ENCODE measurements around the gene INSYN2A. TPM values are rescaled to one million over a fixed set of nuclear protein-coding genes. Genes with fewer than 3 reads are reported as not detected.

The INSYN2A gene
- total and polyA plus RNA-seq, 9 of the 15 experiments (the other 6 are each of a cell fraction or from before 2014, with no cell fraction given), result not detected

DNA sequence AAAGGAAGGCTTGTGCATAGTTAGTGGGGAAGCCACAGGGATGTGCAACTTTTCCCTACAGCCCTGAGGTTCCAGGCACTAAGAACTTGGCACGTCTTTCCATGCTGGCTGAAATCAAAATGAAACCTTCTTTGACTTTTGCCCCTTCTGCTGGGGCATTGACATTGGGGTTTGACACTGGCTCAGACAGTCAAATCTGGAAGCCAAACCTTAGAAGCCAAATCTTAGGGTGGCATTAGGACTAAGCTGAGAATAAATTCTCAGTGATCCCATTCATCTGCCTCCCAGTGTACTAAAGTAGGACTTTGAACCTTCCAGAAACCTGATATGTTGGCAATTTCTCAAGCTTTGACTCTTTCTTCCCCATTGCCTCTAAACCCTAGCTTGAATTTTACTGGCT, 31.3 kb upstream of the INSYN2A start:
- Histone ChIP-seq H3K9me1 (ENCODE audit: control insufficient read depth, insufficient read depth, low read length) (no peaks in the 10 kb centered on the region), H3K79me2 (ENCODE audit: control insufficient read depth, insufficient read depth, low read length) (no peaks in the 10 kb centered on the region), H2AFZ (ENCODE audit: low read depth, low read length) (no peak overlapping the region), H3K27me3 (ENCODE audit: control insufficient read depth in 2 of 2, insufficient read depth in 2 of 2, low read length in 2 of 2) (no peaks in the 10 kb centered on the region), H3K9me3 (replicated peaks; ENCODE audit: control insufficient read depth, insufficient read depth, low read depth, low read length) (no peaks in the 10 kb centered on the region), H3K27ac (ENCODE audit: extremely low read depth, low read depth, low read length) (no peak overlapping the region), H3K9ac (ENCODE audit: insufficient read depth in 1 of 2, low read depth in 2 of 2, low read length in 2 of 2) (no peak overlapping the region), H3K36me3 (ENCODE audit: control insufficient read depth, insufficient read depth, low read length) (no peaks in the 10 kb centered on the region), H4K20me1 (replicated peaks; ENCODE audit: control insufficient read depth, insufficient read depth, low read length) (no peaks in the 10 kb centered on the region), H3K4me1 (replicated peaks in 1 of 2; ENCODE audit: control insufficient read depth in 2 of 2, insufficient read depth in 2 of 2, low read length in 2 of 2) (no peaks in the 10 kb centered on the region), H3K4me3 (no peak overlapping the region), H3K4me2 (ENCODE audit: insufficient read depth, low read length) (no peak overlapping the region)
- TF ChIP-seq CHCHD3 (CRISPR knock-in tag; IDR thresholded peaks at IDR 0.05) (no peak), SREBF1 (IDR thresholded peaks at IDR 0.05; ENCODE audit: borderline replicate concordance, low read depth, low read length) (no peak)
- 0% methylated on average over 1 of the region's 1 CpG for WGBS (ENCODE audit: insufficient coverage, low coverage, missing lambda C conversion rate)
- in situ Hi-C loops (cut with MboI), result no loop called here
- no peak for DNase-seq (ENCODE audit: extremely low read depth in 1 of 4, low spot score in 3 of 4)
- intact Hi-C loops (cut with micrococcal nuclease), result no loop called here
- FAIRE-seq, result no peak
- no TSS peak for BruUV-seq (replicated peaks)
- no peak for ATAC-seq
- CTCF ChIA-PET (ENCODE audit: low intra/inter-chr PET ratio), result no interaction called here
- POLR2A ChIA-PET, result no interaction called here

DNA sequence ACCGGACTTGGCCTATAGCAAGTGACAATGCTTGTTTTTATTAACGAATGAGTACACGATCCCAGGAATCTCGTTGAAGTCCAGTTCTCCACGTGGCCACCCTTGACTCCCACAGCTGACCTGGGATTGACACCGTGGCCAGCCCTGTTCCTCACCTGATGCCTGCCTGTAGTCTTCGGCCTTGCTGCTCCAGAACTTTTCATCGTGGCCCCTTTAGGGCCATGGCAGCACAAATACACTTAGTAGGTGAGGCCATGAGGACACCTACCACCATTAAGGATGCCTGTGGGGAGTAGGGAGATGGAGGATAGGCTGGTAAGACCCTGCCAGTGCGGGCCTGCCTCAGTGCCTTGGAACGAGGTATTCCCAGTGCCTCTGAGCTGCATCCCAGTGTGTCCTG, 30.6 kb upstream of the INSYN2A start:
- FAIRE-seq, result no peak
- no peak overlapping the region for H3K4me3 ChIP-seq
- H3K79me2 ChIP-seq (ENCODE audit: control insufficient read depth, insufficient read depth, low read length), result no peaks in the 10 kb centered on the region

More for the DNA sequence above, 30.6 kb upstream of the INSYN2A start:
- DNase-seq (ENCODE audit: extremely low read depth in 1 of 4, low spot score in 3 of 4) (no peak), ATAC-seq (no peak)
- intact Hi-C loops (cut with micrococcal nuclease), result no loop called here
- H3K36me3 ChIP-seq (ENCODE audit: control insufficient read depth, insufficient read depth, low read length), result no peaks in the 10 kb centered on the region
- no peak overlapping the region for H3K4me2 ChIP-seq (ENCODE audit: insufficient read depth, low read length)
- in situ Hi-C loops (cut with MboI), result no loop called here
- no peak overlapping the region for H3K9ac ChIP-seq (ENCODE audit: insufficient read depth in 1 of 2, low read depth in 2 of 2, low read length in 2 of 2)
- CTCF ChIA-PET (ENCODE audit: low intra/inter-chr PET ratio), result no interaction called here
- no peak overlapping the region for H2AFZ ChIP-seq (ENCODE audit: low read depth, low read length)
- no peaks in the 10 kb centered on the region for H3K9me3 ChIP-seq (replicated peaks; ENCODE audit: control insufficient read depth, insufficient read depth, low read depth, low read length)
- TF ChIP-seq NEUROD1 (IDR thresholded peaks at IDR 0.05; ENCODE audit: borderline replicate concordance, low read depth, low read length, partially characterized antibody) (no peak), SIN3A (IDR thresholded peaks at IDR 0.05; ENCODE audit: borderline replicate concordance in 2 of 2, control insufficient read depth in 1 of 2, low read depth in 2 of 2, low read length in 2 of 2) (no peak), ZKSCAN8 (CRISPR knock-in tag; IDR thresholded peaks at IDR 0.05) (no peak), MAFK (IDR thresholded peaks at IDR 0.05; ENCODE audit: low read length) (no peak), POLR2B (IDR thresholded peaks at IDR 0.05; ENCODE audit: low read depth, partially characterized antibody) (no peak), HNRNPK (IDR thresholded peaks at IDR 0.05; ENCODE audit: low read depth, low read length, poor library complexity, severe bottlenecking) (no peak)
- TF ChIP-seq, protein P1, sequence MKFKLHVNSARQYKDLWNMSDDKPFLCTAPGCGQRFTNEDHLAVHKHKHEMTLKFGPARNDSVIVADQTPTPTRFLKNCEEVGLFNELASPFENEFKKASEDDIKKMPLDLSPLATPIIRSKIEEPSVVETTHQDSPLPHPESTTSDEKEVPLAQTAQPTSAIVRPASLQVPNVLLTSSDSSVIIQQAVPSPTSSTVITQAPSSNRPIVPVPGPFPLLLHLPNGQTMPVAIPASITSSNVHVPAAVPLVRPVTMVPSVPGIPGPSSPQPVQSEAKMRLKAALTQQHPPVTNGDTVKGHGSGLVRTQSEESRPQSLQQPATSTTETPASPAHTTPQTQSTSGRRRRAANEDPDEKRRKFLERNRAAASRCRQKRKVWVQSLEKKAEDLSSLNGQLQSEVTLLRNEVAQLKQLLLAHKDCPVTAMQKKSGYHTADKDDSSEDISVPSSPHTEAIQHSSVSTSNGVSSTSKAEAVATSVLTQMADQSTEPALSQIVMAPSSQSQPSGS (CRISPR knock-in tag; IDR thresholded peaks at IDR 0.05), result no peak
- WGBS (ENCODE audit: insufficient coverage, low coverage, missing lambda C conversion rate), result 0% methylated on average over 8 of the region's 10 CpGs
- H3K4me1 ChIP-seq (replicated peaks in 1 of 2; ENCODE audit: control insufficient read depth in 2 of 2, insufficient read depth in 2 of 2, low read length in 2 of 2), result no peaks in the 10 kb centered on the region
- H4K20me1 ChIP-seq (replicated peaks; ENCODE audit: control insufficient read depth, insufficient read depth, low read length), result no peaks in the 10 kb centered on the region
- H3K27ac ChIP-seq (ENCODE audit: extremely low read depth, low read depth, low read length), result no peak overlapping the region
- BruUV-seq (replicated peaks), result no TSS peak
- H3K27me3 ChIP-seq (ENCODE audit: control insufficient read depth in 2 of 2, insufficient read depth in 2 of 2, low read length in 2 of 2), result no peaks in the 10 kb centered on the region
- no peaks in the 10 kb centered on the region for H3K9me1 ChIP-seq (ENCODE audit: control insufficient read depth, insufficient read depth, low read length)
- POLR2A ChIA-PET, result no interaction called here
